Spinal cord (tissue), 10 donors: Measurements from ENCODE around the gene EOLA1. TPM values are rescaled to one million over a fixed set of nuclear protein-coding genes. Genes with fewer than 3 reads are reported as not detected.
"Not testable (repeated sequence)": the region's sequence is repeated elsewhere in the genome, so short reads cannot be mapped to it uniquely, and the experiment has no call there.

Source experiments
- DNase-seq, 6 donors: peaks; one replicate each; pipeline versions ENCODE4 v3.0.0 to v3.0.0-alpha.2; 2013 to 2015; ENCODE audit warnings: low spot score in 6 of 6, low read depth in 4 of 6
- H3K27ac ChIP-seq: one replicate; pipeline ENCODE4 v1.5.1; 2013; ENCODE audit warnings: low read depth, low read length, control low read depth
- H3K27me3 ChIP-seq: one replicate; pipeline ENCODE4 v1.6.1; 2013; ENCODE audit warnings: low read length; ENCODE audit not compliant: control insufficient read depth, insufficient read depth
- H3K36me3 ChIP-seq: one replicate; pipeline ENCODE4 v1.6.1; 2013; ENCODE audit warnings: low read length; ENCODE audit not compliant: control insufficient read depth, insufficient read depth
- H3K4me1 ChIP-seq: one replicate; pipeline ENCODE4 v1.6.1; 2013; ENCODE audit warnings: low read length; ENCODE audit not compliant: control insufficient read depth, insufficient read depth
- H3K4me3 ChIP-seq: one replicate; pipeline ENCODE4 v1.5.1; 2013; ENCODE audit warnings: low read depth, low read length, control low read depth
- H3K9me3 ChIP-seq: one replicate; pipeline ENCODE4 v1.6.1; 2013; ENCODE audit warnings: low read length; ENCODE audit not compliant: control insufficient read depth, insufficient read depth
- WGBS: methylation state at CpG from one replicate; pipeline ENCODE4 v1.1.5; 2013; ENCODE audit warnings: missing lambda C conversion rate; ENCODE audit not compliant: insufficient coverage; 5-methylcytosine and 5-hydroxymethylcytosine counted together
- polyA plus RNA-seq, 2 donors: library from polyadenylated mRNA; unstranded; fragments of 120-200 nt; gene quantifications; one replicate each; pipeline ENCODE4 v1.2.1, GENCODE V29; 2013; ENCODE audit not compliant: insufficient read length in 2 of 2
- total RNA-seq, 2 donors: library from RNA; depleted of rRNA in 1 of 2; stranded (reverse); fragments of 120-200 nt in 1 of 2; fragments of >200 nt in 1 of 2; gene quantifications; one replicate each; pipeline versions ENCODE4 v1.2.3 to v1.2.4, GENCODE V29; 2013 to 2014
- donor health status: healthy.

The EOLA1 gene
- total and polyA plus RNA-seq, 4 donors: 13.7 to 26.8 (median 23.3) TPM

GRCh38 chrX:149539283-149540130, 1.3 kb upstream of the EOLA1 start:
- Histone ChIP-seq H3K36me3 (peaks cover 10% of the 10 kb centered on the region), H3K27me3 (no peaks in the 10 kb centered on the region), H3K4me1 (peaks cover 13% of the 10 kb centered on the region), H3K27ac (peak overlapping the region; percentile 87), H3K9me3 (no peaks in the 10 kb centered on the region), H3K4me3 (peak overlapping the region; percentile 51)
- WGBS: 30% methylated on average over 23 of the region's 34 CpGs
- peak; percentile 50 to 93 (median 60) for DNase-seq

- DNase-seq: peak in 5 of 6 donors; percentile 66 to 97 (median 83)
- Histone ChIP-seq H3K27ac (peak overlapping the region; percentile 85), H3K4me3 (peak overlapping the region; percentile 61), H3K4me1 (peaks cover 13% of the 10 kb centered on the region), H3K36me3 (peaks cover 5% of the 10 kb centered on the region), H3K27me3 (no peaks in the 10 kb centered on the region), H3K9me3 (no peaks in the 10 kb centered on the region)
- WGBS: 18% methylated on average over 7 of the region's 24 CpGs
Measured at GRCh38 chrX:149540131-149540620, 636 bp upstream of the EOLA1 start.

- DNase-seq: no peak
Measured at GRCh38 chrX:149541521-149542047, 772 bp downstream of the EOLA1 start.

GRCh38 chrX:149545545-149546543, 5.0 kb downstream of the EOLA1 start:
- H3K27ac ChIP-seq, DNase-seq, H3K36me3 ChIP-seq, H3K27me3 ChIP-seq, H3K9me3 ChIP-seq, H3K4me1 ChIP-seq, H3K4me3 ChIP-seq: not testable (repeated sequence)
- no CpG with 5 or more reads among the region's 29 CpGs for WGBS

More at GRCh38 chrX:149541521-149542047, 772 bp downstream of the EOLA1 start:
- Histone ChIP-seq H3K27me3 (no peaks in the 10 kb centered on the region), H3K9me3 (no peaks in the 10 kb centered on the region), H3K27ac (peak overlapping the region; percentile 85), H3K4me1 (peaks cover 13% of the 10 kb centered on the region), H3K4me3 (peak overlapping the region; percentile 61), H3K36me3 (peaks cover 6% of the 10 kb centered on the region)
- WGBS: 46% methylated on average over 13 of the region's 13 CpGs

DNA sequence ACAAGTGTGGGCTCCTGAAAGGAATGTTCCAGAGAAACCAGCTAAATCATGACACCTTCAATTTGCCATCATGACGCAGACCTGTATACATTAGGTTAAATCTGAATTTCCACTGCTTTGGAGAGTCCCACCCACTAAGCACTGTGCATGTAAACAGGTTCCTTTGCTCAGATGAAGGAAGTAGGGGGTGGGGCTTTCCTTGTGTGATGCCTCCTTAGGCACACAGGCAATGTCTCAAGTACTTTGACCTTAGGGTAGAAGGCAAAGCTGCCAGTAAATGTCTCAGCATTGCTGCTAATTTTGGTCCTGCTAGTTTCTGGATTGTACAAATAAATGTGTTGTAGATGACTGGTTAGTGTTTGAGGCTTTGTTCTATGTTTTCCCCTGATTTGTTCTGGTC, 6.2 kb downstream of the EOLA1 start:
- H3K4me1 ChIP-seq, H3K27ac ChIP-seq, H3K9me3 ChIP-seq, H3K4me3 ChIP-seq, H3K27me3 ChIP-seq, H3K36me3 ChIP-seq, DNase-seq: not testable (repeated sequence)
- WGBS: no CpG with 5 or more reads among the region's 1 CpG

DNA sequence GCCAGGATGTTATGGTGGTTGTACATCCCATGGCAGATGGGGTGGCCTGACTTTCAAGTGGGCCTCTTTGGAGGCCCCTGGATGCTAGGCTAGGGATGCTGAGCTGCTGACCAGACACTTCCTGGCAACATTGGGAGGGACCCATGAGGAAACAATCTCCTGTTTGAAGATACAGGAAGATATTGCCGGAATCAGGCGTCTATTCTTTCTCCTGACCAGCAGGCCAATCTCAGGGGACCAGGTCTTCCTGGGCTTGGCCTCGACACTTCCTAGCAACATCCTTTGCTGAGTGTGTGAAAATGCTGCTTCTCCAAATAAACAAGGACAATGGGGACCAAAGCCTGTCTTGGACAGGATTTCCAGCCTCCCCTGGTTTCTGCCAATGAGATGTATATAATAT, 7.0 kb downstream of the EOLA1 start:
- not testable (repeated sequence) for H3K27me3 ChIP-seq, DNase-seq, H3K27ac ChIP-seq, H3K4me1 ChIP-seq, H3K4me3 ChIP-seq, H3K9me3 ChIP-seq, H3K36me3 ChIP-seq
- WGBS: no CpG with 5 or more reads among the region's 3 CpGs

DNA sequence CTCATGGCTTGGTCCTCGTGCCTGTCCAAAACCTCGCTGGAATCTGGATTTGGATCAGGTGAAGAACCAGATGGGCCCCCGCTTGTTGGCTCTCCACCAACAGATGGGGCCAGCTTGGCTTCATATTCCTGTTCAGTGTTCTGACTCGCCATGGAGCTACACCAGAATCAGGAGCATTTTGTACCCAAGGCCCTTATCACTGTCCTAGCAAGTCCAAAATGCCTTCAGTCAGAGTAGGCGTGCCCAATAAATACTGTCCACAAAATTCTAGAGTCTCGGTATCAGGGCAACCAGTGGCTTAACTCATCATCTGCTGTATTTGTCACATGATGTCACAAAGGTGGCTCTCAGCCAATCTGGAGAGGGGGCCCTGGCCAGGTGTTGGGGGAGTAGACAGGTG, 8.9 kb downstream of the EOLA1 start, which contains the start of gene HSFX3:
Gene HSFX3 (minus strand): TSS at position 224 of the 400 bp plus-strand sequence. CDS start 72 bp downstream, at position 152.
- no CpG with 5 or more reads among the region's 6 CpGs for WGBS
- not testable (repeated sequence) for H3K4me1 ChIP-seq

DNA sequence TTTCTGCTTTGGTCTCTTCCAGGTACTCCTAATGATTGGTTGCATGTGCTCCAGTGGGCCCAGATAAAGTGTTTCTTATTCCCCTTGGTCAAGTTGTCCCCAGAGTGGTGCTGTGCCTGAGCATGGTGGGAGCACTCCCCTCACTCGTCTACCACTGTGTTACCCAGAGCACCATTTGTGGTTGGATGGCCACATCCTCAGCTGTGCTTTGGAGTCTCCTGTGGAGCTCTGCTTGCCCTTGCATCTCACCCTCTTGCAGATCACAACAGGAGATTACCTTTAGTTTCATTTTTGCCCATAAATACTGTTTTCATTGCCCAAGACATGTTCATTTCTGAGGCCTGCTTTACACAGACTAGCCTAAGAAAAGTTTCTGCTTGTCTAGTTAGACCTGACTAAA, 9.6 kb downstream of the EOLA1 start:
- H3K4me3 ChIP-seq, H3K9me3 ChIP-seq, H3K36me3 ChIP-seq, DNase-seq, H3K27ac ChIP-seq, H3K4me1 ChIP-seq, H3K27me3 ChIP-seq: not testable (repeated sequence)
- no CpG with 5 or more reads among the region's 1 CpG for WGBS

More for the DNA sequence above, 8.9 kb downstream of the EOLA1 start, which contains the start of gene HSFX3:
- H3K27ac ChIP-seq, H3K27me3 ChIP-seq, H3K36me3 ChIP-seq, H3K4me3 ChIP-seq, H3K9me3 ChIP-seq, DNase-seq: not testable (repeated sequence)

DNA sequence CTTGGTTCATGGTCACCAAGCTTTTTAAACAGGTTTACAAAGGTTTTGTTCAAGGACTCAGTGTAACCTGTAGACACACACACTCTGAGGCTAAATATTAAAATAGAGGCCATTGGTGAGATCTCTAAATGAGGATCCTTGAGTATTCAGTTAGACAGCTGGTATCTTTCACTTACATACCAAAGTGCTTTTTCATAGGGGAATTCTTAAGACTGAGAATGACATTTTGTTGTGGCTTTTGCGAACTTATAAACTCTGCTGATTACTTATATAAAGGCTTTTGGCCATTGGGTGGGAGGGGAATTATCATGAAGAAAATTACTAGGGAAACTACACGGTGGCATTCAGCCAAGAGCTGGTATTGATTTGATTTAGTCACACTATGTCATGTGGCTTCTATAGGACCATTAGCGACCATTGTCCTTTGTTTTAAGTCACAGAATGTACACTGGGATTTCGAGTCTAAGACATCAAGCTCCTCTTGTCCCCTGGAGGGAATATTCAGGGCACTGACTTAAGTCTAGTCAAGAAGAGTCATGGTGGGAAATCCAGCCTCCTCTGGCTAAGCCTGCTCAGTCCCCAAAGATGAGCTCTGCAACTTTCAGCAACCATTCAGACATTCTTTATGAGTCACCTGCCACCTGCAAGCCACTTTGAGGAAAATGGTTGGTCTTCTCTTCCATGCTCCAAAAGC, 10.6 kb downstream of the EOLA1 start:
- not testable (repeated sequence) for H3K4me1 ChIP-seq, DNase-seq, H3K36me3 ChIP-seq, H3K27ac ChIP-seq, H3K4me3 ChIP-seq, H3K9me3 ChIP-seq, H3K27me3 ChIP-seq
- no CpG with 5 or more reads among the region's 4 CpGs for WGBS
